Testis (tissue), 3 donors: ENCODE data around the gene TRIP6. TPM values are rescaled to one million over a fixed set of nuclear protein-coding genes. Genes with fewer than 3 reads are reported as not detected.
"Not testable (repeated sequence)": the region's sequence is repeated elsewhere in the genome, so short reads cannot be mapped to it uniquely, and the experiment has no call there.

Source experiments
- DNase-seq: peaks from one replicate; pipeline ENCODE4 v3.0.0-alpha.2; 2019
- H3K27ac ChIP-seq, 2 donors: fragments of 200-600 bp; sonication (generic); one replicate each; pipeline ENCODE4 v1.5.1; 2019
- H3K27me3 ChIP-seq: fragments of 200-600 bp; sonication (generic); one replicate; pipeline ENCODE4 v1.5.1; 2019
- H3K36me3 ChIP-seq: fragments of 200-600 bp; sonication (generic); one replicate; pipeline ENCODE4 v1.5.1; 2017; ENCODE audit warnings: low read depth; ENCODE audit errors: missing control alignments
- H3K4me1 ChIP-seq: fragments of 200-600 bp; sonication (generic); one replicate; pipeline ENCODE4 v1.5.1; 2019
- H3K4me3 ChIP-seq, 2 donors: fragments of 200-600 bp; sonication (generic); one replicate each; pipeline ENCODE4 v1.5.1; 2017 to 2019
- H3K9me3 ChIP-seq: fragments of 200-600 bp; sonication (generic); one replicate; pipeline ENCODE4 v1.5.1; 2017
- CTCF ChIP-seq, 3 experiments: fragments of 450-650 bp in 2 of 3; fragments of 200-600 bp in 1 of 3; sonication (generic) in 1 of 3; IDR thresholded peaks; one replicate each; pipeline ENCODE4 v1.5.1; 2016 to 2019; ENCODE audit warnings: antibody characterized with exemption in 3 of 3, mild to moderate bottlenecking in 2 of 3, moderate library complexity in 1 of 3
- POLR2A ChIP-seq: fragments of 450-650 bp; IDR thresholded peaks from one replicate; pipeline ENCODE4 v1.6.1; 2017; ENCODE audit warnings: antibody characterized with exemption, mild to moderate bottlenecking, moderate library complexity
- WGBS, 2 donors: methylation state at CpG; one replicate each; pipeline ENCODE4 v1.1.5; 2018; 5-methylcytosine and 5-hydroxymethylcytosine counted together
- intact Hi-C: fragments of 100-400 bp; cut with DNase I; formaldehyde crosslinking; loops from one replicate; pipeline ENCODE4 v1.15.1; 2023; ENCODE audit warnings: low total_unique reads
- microRNA-seq, 2 donors: library from miRNA; unstranded; fragments of <30 nt; microRNA quantifications; one replicate each; pipeline ENCODE4, GENCODE V29; 2016; ENCODE audit warnings: borderline number of aligned reads in 2 of 2, borderline replicate concordance in 1 of 2
- polyA plus RNA-seq: library from polyadenylated mRNA; stranded (reverse); fragments of 350-450 nt; fragmentation: Illumina TruSeq; extraction: RNeasy Lipid Tissue Mini Kit (QIAGEN cat#74804); gene quantifications from one replicate; pipeline ENCODE4 v1.2.3, GENCODE V29; 2014; ENCODE audit warnings: low read depth, low replicate concordance; ENCODE audit not compliant: insufficient read depth
- small RNA-seq, 2 donors: library from RNA; depleted of rRNA; stranded (forward); fragments of <200 nt; gene quantifications; one replicate each; pipeline ENCODE3, GENCODE V24; 2016
- total RNA-seq, 2 donors: library from RNA; depleted of rRNA; stranded (reverse); fragments of >200 nt; gene quantifications; one replicate each; pipeline ENCODE4 v1.2.3, GENCODE V29; 2016

The TRIP6 gene
- total and polyA plus RNA-seq, 3 donors from 2014 or later, result 46.8 to 99.6 (median 49.8) TPM

- intact Hi-C loops, result loop anchor here (5.0 kb wide), 1 partner anchor 143 kb away; no protein-coding TSS in a partner anchor
- Histone ChIP-seq H3K4me3 (no peak overlapping the region), H3K36me3 (no peaks in the 10 kb centered on the region), H3K9me3 (no peaks in the 10 kb centered on the region), H3K4me1 (no peaks in the 10 kb centered on the region), H3K27ac (no peak overlapping the region), H3K27me3 (no peaks in the 10 kb centered on the region)
- WGBS, 2 donors, result 79 to 86% methylated on average over 15 of the region's 15 CpGs
- TF ChIP-seq CTCF (IDR thresholded peaks at IDR 0.05) (no peak), POLR2A (no peak)
- DNase-seq, result no peak
These were observed 47.2 kb downstream of the TRIP6 start for GRCh38 chr7:100914208-100914878.

- 85 to 89% methylated on average over 8 of the region's 8 CpGs for WGBS, 2 donors
- Histone ChIP-seq H3K9me3 (no peaks in the 10 kb centered on the region), H3K4me3 (no peak overlapping the region), H3K27ac (no peak overlapping the region), H3K36me3 (no peaks in the 10 kb centered on the region), H3K27me3 (no peaks in the 10 kb centered on the region), H3K4me1 (no peaks in the 10 kb centered on the region)
- TF ChIP-seq CTCF (IDR thresholded peaks at IDR 0.05), result no peak
- TF ChIP-seq POLR2A, result no peak
- no peak for DNase-seq
- intact Hi-C loops, result loop anchor here (5.0 kb wide), 1 partner anchor 142 kb away; no protein-coding TSS in a partner anchor
These were observed 47.8 kb downstream of the TRIP6 start for GRCh38 chr7:100914879-100915447.

- not testable (repeated sequence) for H3K27ac ChIP-seq
- 88% methylated on average over 5 of the region's 5 CpGs for WGBS, 2 donors
These were observed 52.1 kb downstream of the TRIP6 start for GRCh38 chr7:100919335-100919734.

GRCh38 chr7:100919779-100920437, 52.7 kb downstream of the TRIP6 start:
- 86% methylated on average over 9 of the region's 9 CpGs for WGBS, 2 donors
- H3K9me3 ChIP-seq, DNase-seq, H3K36me3 ChIP-seq, H3K27me3 ChIP-seq, intact Hi-C loops, H3K27ac ChIP-seq, H3K4me3 ChIP-seq, H3K4me1 ChIP-seq: not testable (repeated sequence)

More at GRCh38 chr7:100919335-100919734, 52.1 kb downstream of the TRIP6 start:
- DNase-seq, H3K27me3 ChIP-seq, H3K9me3 ChIP-seq, H3K4me3 ChIP-seq, H3K4me1 ChIP-seq, intact Hi-C loops, H3K36me3 ChIP-seq: not testable (repeated sequence)

GRCh38 chr7:100921039-100921438, 53.9 kb downstream of the TRIP6 start:
- Histone ChIP-seq H3K9me3 (no peaks in the 10 kb centered on the region), H3K36me3 (peaks cover 2% of the 10 kb centered on the region), H3K4me3 (no peak overlapping the region), H3K4me1 (no peaks in the 10 kb centered on the region), H3K27me3 (no peaks in the 10 kb centered on the region), H3K27ac (no peak overlapping the region)
- TF ChIP-seq POLR2A (no peak), CTCF (IDR thresholded peaks at IDR 0.05) (no peak)
- intact Hi-C loops, result no loop called here
- no peak for DNase-seq

Small RNA genes within 50 kb of the gene (microRNA-seq; reads per million reads assigned to microRNA genes)
- gene MIR6875, result 0.69 to 0.70 reads per million in 2 donors

Small RNA genes within 50 kb of the gene (small RNA-seq; reads per million reads assigned to genes)
- gene RN7SL549P, result 0 reads per million in 2 donors
- 0 reads per million in 2 donors for gene RN7SL750P

Other genes with a start within 250 kb of the TRIP6 start
- gene TFR2, start 225.8 kb upstream of the TRIP6 start, total RNA-seq, result 1 to 10 TPM in 1 of 2 donors, under 1 TPM in 1; 0.87 to 1.5 TPM
- 1.1 TPM for gene TFR2, start 225.8 kb upstream of the TRIP6 start, polyA plus RNA-seq
- 1 to 10 TPM in 1 of 2 donors, under 1 TPM in 1; 0.79 to 1.2 TPM for gene ACTL6B, start 210.9 kb upstream of the TRIP6 start, total RNA-seq
- gene ACTL6B, start 210.9 kb upstream of the TRIP6 start, polyA plus RNA-seq, result 2.1 TPM
- 100 to 1,000 TPM; 195 to 325 TPM for gene GNB2, start 193.6 kb upstream of the TRIP6 start, total RNA-seq
- gene GNB2, start 193.6 kb upstream of the TRIP6 start, polyA plus RNA-seq, result 200 TPM
- gene GIGYF1, start 173.1 kb upstream of the TRIP6 start, total RNA-seq, result 100 to 1,000 TPM; 105 to 106 TPM
- 40.5 TPM for gene GIGYF1, start 173.1 kb upstream of the TRIP6 start, polyA plus RNA-seq
- gene POP7, start 161.3 kb upstream of the TRIP6 start, total RNA-seq, result 10 to 100 TPM; 33.6 to 39.4 TPM
- gene POP7, start 161.3 kb upstream of the TRIP6 start, polyA plus RNA-seq, result 21.6 TPM
- gene EPO, start 146.9 kb upstream of the TRIP6 start, total RNA-seq, result under 1 TPM; 0.63 to 0.93 TPM
- gene EPO, start 146.9 kb upstream of the TRIP6 start, polyA plus RNA-seq, result 0.65 TPM
- 1 to 10 TPM; 1.6 to 1.7 TPM for gene ZAN, start 133.8 kb upstream of the TRIP6 start, total RNA-seq
- gene ZAN, start 133.8 kb upstream of the TRIP6 start, polyA plus RNA-seq, result 3.0 TPM
- 10 to 100 TPM; 35.9 to 49.6 TPM for gene EPHB4, start 39.9 kb upstream of the TRIP6 start, total RNA-seq
- 30.5 TPM for gene EPHB4, start 39.9 kb upstream of the TRIP6 start, polyA plus RNA-seq
- gene SLC12A9, start 14.7 kb upstream of the TRIP6 start, total RNA-seq, result 10 to 100 TPM; 13.8 to 18.9 TPM
- 12.8 TPM for gene SLC12A9, start 14.7 kb upstream of the TRIP6 start, polyA plus RNA-seq
- 100 to 1,000 TPM; 255 to 291 TPM for gene SRRT, start 7.7 kb downstream of the TRIP6 start, total RNA-seq
- 389 TPM for gene SRRT, start 7.7 kb downstream of the TRIP6 start, polyA plus RNA-seq
- gene UFSP1, start 22.3 kb downstream of the TRIP6 start, total RNA-seq, result 1 to 10 TPM; 3.0 to 4.2 TPM
- gene UFSP1, start 22.3 kb downstream of the TRIP6 start, polyA plus RNA-seq, result 1.3 TPM
- gene ACHE, start 28.5 kb downstream of the TRIP6 start, total RNA-seq, result 10 to 100 TPM in 1 of 2 donors, 1 to 10 TPM in 1; 9.8 to 10.5 TPM
- gene ACHE, start 28.5 kb downstream of the TRIP6 start, polyA plus RNA-seq, result 5.1 TPM
- gene MUC3A, start 82.1 kb downstream of the TRIP6 start, total RNA-seq, result 1 to 10 TPM; 1.6 to 2.1 TPM
- gene MUC3A, start 82.1 kb downstream of the TRIP6 start, polyA plus RNA-seq, result 1.5 TPM
- 1 to 10 TPM; 3.5 to 6.2 TPM for gene MUC12, start 102.2 kb downstream of the TRIP6 start, total RNA-seq
- 5.3 TPM for gene MUC12, start 102.2 kb downstream of the TRIP6 start, polyA plus RNA-seq
- under 1 TPM; 0.19 to 0.24 TPM for gene MUC17, start 152.7 kb downstream of the TRIP6 start, total RNA-seq
- gene MUC17, start 152.7 kb downstream of the TRIP6 start, polyA plus RNA-seq, result 0.05 TPM
- 10 to 100 TPM; 15.3 to 20.4 TPM for gene TRIM56, start 218.1 kb downstream of the TRIP6 start, total RNA-seq
- 8.7 TPM for gene TRIM56, start 218.1 kb downstream of the TRIP6 start, polyA plus RNA-seq